Liver (tissue), 9 donors: ENCODE data around the gene PNO1. TPM values are rescaled to one million over a fixed set of nuclear protein-coding genes. Genes with fewer than 3 reads are reported as not detected.

Experiments
- DNase-seq: peaks from one replicate; pipeline ENCODE4 v3.0.0-alpha.2; 2017; ENCODE audit warnings: low spot score
- H3K27ac ChIP-seq, 2 donors: one replicate each; pipeline ENCODE4 v1.7.0; 2013; ENCODE audit warnings: inconsistent platforms in 2 of 2, low read length in 2 of 2, control low read depth in 1 of 2, low read depth in 1 of 2, mild to moderate bottlenecking in 1 of 2
- H3K27me3 ChIP-seq, 4 donors: one replicate each; pipeline versions ENCODE4 v1.6.1 to v1.7.0; 2013; ENCODE audit warnings: low read length in 3 of 4, inconsistent platforms in 1 of 4, mild to moderate bottlenecking in 1 of 4, moderate library complexity in 1 of 4; ENCODE audit not compliant: control insufficient read depth in 4 of 4, insufficient read depth in 4 of 4
- H3K36me3 ChIP-seq, 4 donors: one replicate each; pipeline versions ENCODE4 v1.6.1 to v1.7.0; 2013; ENCODE audit warnings: low read length in 3 of 4, mild to moderate bottlenecking in 3 of 4, low read depth in 1 of 4, moderate library complexity in 1 of 4; ENCODE audit not compliant: control insufficient read depth in 4 of 4, insufficient read depth in 3 of 4
- H3K4me1 ChIP-seq, 4 donors: one replicate each; pipeline versions ENCODE4 v1.6.1 to v1.7.0; 2013; ENCODE audit warnings: low read length in 3 of 4, mild to moderate bottlenecking in 3 of 4, moderate library complexity in 1 of 4; ENCODE audit not compliant: control insufficient read depth in 4 of 4, insufficient read depth in 4 of 4
- H3K4me3 ChIP-seq, 3 donors: one replicate each; pipeline versions ENCODE4 v1.6.1 to v1.7.0; 2013; ENCODE audit warnings: low read length in 3 of 3, control low read depth in 1 of 3, low read depth in 1 of 3, mild to moderate bottlenecking in 1 of 3
- H3K9ac ChIP-seq, 2 donors: one replicate each; pipeline ENCODE4 v1.7.0; 2013; ENCODE audit warnings: low read length in 2 of 2, mild to moderate bottlenecking in 2 of 2, moderate library complexity in 2 of 2, control low read depth in 1 of 2, low read depth in 1 of 2
- H3K9me3 ChIP-seq, 4 donors: one replicate each; pipeline versions ENCODE4 v1.6.1 to v1.7.0; 2013; ENCODE audit warnings: low read length in 3 of 4; ENCODE audit not compliant: control insufficient read depth in 4 of 4
- FOXA1 ChIP-seq: IDR thresholded peaks from 2 replicates; pipeline ENCODE4 v1.6.1; 2016; ENCODE audit warnings: antibody characterized with exemption
- FOXA2 ChIP-seq: IDR thresholded peaks from 2 replicates; pipeline ENCODE4 v1.6.1; 2016; ENCODE audit warnings: antibody characterized with exemption
- GABPA ChIP-seq, 2 donors: IDR thresholded peaks in 1 of 2; conservative IDR thresholded peaks in 1 of 2; 2 replicates each; pipeline ENCODE4 v1.6.1; 2016; ENCODE audit warnings: antibody characterized with exemption in 2 of 2, mild to moderate bottlenecking in 1 of 2, moderate library complexity in 1 of 2
- HNF4G ChIP-seq: IDR thresholded peaks from 2 replicates; pipeline ENCODE4 v1.6.1; 2016; ENCODE audit warnings: antibody characterized with exemption
- NR2F2 ChIP-seq: IDR thresholded peaks from 2 replicates; pipeline ENCODE4 v1.6.1; 2016; ENCODE audit warnings: antibody characterized with exemption
- RAD21 ChIP-seq, 2 donors: IDR thresholded peaks; 2 replicates each; pipeline ENCODE4 v1.6.1; 2016; ENCODE audit warnings: antibody characterized with exemption in 2 of 2, mild to moderate bottlenecking in 2 of 2
- RXRA ChIP-seq, 2 donors: IDR thresholded peaks; 2 replicates each; pipeline ENCODE4 v1.6.1; 2017 to 2018; ENCODE audit warnings: antibody characterized with exemption in 2 of 2, mild to moderate bottlenecking in 1 of 2
- SP1 ChIP-seq: IDR thresholded peaks from 2 replicates; pipeline ENCODE4 v1.6.1; 2018; ENCODE audit warnings: antibody characterized with exemption, mild to moderate bottlenecking
- YY1 ChIP-seq: IDR thresholded peaks from 2 replicates; pipeline ENCODE4 v1.6.1; 2016; ENCODE audit warnings: antibody characterized with exemption, mild to moderate bottlenecking
- WGBS: extraction: QIAGEN DNeasy Blood & Tissue Kit; methylation state at CpG from one replicate; pipeline ENCODE4 v1.1.7; 2013; 5-methylcytosine and 5-hydroxymethylcytosine counted together
- polyA plus RNA-seq, 2 donors: library from polyadenylated mRNA; stranded (reverse) in 1 of 2; unstranded in 1 of 2; fragments of 200-250 nt in 1 of 2; fragments of >200 nt in 1 of 2; fragmentation: Nextera tagmentation in 1 of 2; extraction: Ambion mirVana in 1 of 2; gene quantifications; one replicate each; pipeline versions ENCODE4 v1.2.1 to v1.2.3, GENCODE V29; 2013 to 2015
- total RNA-seq, 2 donors: library from RNA; depleted of rRNA; stranded (reverse); fragments of >200 nt; gene quantifications; one replicate each; pipeline ENCODE4 v1.2.3, GENCODE V29; 2014
- TF ChIP-seq, protein P1 (sequence below): IDR thresholded peaks from 2 replicates; pipeline ENCODE4 v1.6.1; 2016; ENCODE audit warnings: antibody characterized with exemption
- TF ChIP-seq, protein P2 (sequence below): IDR thresholded peaks from 2 replicates; pipeline ENCODE4 v1.6.1; 2016; ENCODE audit warnings: antibody characterized with exemption
- TF ChIP-seq, protein P3 (sequence below): IDR thresholded peaks from 2 replicates; pipeline ENCODE4 v1.6.1; 2016; ENCODE audit warnings: antibody characterized with exemption, mild to moderate bottlenecking
- TF ChIP-seq, protein P4 (sequence below): IDR thresholded peaks from 2 replicates; pipeline ENCODE4 v1.6.1; 2016; ENCODE audit warnings: antibody characterized with exemption
- donor health status: healthy.
- donor health status: healthy.
- donor health status: healthy.
- donor health status: healthy.
- donor health status: healthy.

PNO1 gene
- total and polyA plus RNA-seq, 4 donors: 5.5 to 9.5 (median 8.4) TPM

DNA sequence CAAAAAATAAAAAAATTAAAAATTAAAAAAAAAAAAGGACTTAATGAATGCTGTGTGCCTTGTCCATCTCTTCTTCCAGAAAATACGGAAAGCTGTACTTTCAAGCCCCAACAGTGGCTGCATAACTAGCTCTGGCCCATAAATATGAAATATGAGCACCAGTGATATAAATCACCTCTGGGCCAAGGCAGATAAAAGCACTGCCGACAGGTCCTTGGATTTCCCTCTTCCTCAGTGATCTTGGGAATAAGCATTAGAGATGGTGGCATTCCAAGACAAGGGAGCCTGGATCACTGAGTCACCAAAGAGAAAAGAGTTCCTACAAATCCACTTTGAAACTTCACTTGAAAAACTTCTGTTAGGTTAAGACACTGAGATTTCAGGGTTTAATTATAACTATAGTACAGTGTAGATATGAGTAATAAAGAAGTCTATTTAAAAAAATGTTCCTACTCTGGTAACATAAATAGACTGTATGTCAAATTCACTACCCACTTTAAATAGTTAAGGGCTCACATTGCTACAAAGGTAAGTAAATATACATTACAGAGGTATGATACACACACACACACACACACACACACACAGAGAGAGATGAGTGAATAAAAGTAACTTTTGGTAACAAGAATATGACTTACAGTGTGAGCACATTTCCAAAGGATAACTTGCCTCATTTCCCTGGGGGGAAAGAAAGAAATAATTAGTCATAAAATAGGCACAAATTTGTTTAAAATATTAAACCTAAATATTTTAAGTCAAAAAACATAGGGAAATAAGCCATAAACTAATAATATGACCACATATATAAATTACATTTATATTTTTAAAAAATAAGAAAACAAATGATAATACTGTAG lies 59.0 kb downstream of the PNO1 start:
- DNase-seq: no peak
- Histone ChIP-seq H3K9me3 (no peaks in the 10 kb centered on the region), H3K36me3 (peaks cover 0 to 4% (median 1%) of the 10 kb centered on the region in 4 donors), H3K27ac (no peak overlapping the region), H3K4me3 (no peak overlapping the region), H3K4me1 (peaks cover 0 to 13% (median 7%) of the 10 kb centered on the region in 4 donors), H3K9ac (no peak overlapping the region), H3K27me3 (no peaks in the 10 kb centered on the region)
- WGBS: 90% methylated on average over 2 of the region's 2 CpGs
- TF ChIP-seq GABPA (IDR thresholded peaks at IDR 0.05 in 1 of 2, conservative IDR thresholded peaks at IDR 0.05 in 1 of 2): no peak
- no peak for TF ChIP-seq YY1
- TF ChIP-seq NR2F2: no peak
- TF ChIP-seq, protein P1, sequence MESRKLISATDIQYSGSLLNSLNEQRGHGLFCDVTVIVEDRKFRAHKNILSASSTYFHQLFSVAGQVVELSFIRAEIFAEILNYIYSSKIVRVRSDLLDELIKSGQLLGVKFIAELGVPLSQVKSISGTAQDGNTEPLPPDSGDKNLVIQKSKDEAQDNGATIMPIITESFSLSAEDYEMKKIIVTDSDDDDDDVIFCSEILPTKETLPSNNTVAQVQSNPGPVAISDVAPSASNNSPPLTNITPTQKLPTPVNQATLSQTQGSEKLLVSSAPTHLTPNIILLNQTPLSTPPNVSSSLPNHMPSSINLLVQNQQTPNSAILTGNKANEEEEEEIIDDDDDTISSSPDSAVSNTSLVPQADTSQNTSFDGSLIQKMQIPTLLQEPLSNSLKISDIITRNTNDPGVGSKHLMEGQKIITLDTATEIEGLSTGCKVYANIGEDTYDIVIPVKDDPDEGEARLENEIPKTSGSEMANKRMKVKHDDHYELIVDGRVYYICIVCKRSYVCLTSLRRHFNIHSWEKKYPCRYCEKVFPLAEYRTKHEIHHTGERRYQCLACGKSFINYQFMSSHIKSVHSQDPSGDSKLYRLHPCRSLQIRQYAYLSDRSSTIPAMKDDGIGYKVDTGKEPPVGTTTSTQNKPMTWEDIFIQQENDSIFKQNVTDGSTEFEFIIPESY: no peak
- TF ChIP-seq, protein P2, sequence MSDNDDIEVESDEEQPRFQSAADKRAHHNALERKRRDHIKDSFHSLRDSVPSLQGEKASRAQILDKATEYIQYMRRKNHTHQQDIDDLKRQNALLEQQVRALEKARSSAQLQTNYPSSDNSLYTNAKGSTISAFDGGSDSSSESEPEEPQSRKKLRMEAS: no peak
- no peak for TF ChIP-seq FOXA2
- no peak for TF ChIP-seq SP1
- TF ChIP-seq FOXA1: no peak

DNA sequence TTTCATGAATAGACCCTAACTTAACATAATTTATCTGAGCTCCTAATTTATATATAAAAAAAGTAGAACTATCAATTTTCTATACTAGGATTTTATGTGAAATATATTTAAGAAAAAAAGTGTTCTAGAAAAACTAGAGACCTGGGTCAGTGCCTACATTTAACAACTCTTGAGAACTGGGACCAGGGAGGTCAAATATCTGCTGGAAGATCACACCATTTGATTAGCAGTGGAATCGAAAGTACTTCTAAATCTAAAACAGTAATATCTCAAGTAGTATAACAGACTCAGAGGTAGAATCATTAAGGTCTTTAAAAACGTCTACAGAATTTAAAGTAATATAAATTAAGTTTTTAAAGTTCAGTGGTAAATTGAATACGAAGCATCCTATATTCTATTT lies 60.0 kb downstream of the PNO1 start:
- no peaks in the 10 kb centered on the region for H3K9me3 ChIP-seq
- H3K4me3 ChIP-seq: no peak overlapping the region
- H3K4me1 ChIP-seq: peaks cover 0 to 13% (median 9%) of the 10 kb centered on the region in 4 donors
- 37% methylated on average over 3 of the region's 3 CpGs for WGBS
- peaks cover 0 to 3% (median 1%) of the 10 kb centered on the region in 4 donors for H3K36me3 ChIP-seq
- H3K9ac ChIP-seq: no peak overlapping the region
- H3K27me3 ChIP-seq: no peaks in the 10 kb centered on the region
- DNase-seq: no peak
- TF ChIP-seq RXRA (IDR thresholded peaks at IDR 0.05): no peak
- no peak for TF ChIP-seq GABPA (IDR thresholded peaks at IDR 0.05 in 1 of 2, conservative IDR thresholded peaks at IDR 0.05 in 1 of 2)
- TF ChIP-seq, protein P3, sequence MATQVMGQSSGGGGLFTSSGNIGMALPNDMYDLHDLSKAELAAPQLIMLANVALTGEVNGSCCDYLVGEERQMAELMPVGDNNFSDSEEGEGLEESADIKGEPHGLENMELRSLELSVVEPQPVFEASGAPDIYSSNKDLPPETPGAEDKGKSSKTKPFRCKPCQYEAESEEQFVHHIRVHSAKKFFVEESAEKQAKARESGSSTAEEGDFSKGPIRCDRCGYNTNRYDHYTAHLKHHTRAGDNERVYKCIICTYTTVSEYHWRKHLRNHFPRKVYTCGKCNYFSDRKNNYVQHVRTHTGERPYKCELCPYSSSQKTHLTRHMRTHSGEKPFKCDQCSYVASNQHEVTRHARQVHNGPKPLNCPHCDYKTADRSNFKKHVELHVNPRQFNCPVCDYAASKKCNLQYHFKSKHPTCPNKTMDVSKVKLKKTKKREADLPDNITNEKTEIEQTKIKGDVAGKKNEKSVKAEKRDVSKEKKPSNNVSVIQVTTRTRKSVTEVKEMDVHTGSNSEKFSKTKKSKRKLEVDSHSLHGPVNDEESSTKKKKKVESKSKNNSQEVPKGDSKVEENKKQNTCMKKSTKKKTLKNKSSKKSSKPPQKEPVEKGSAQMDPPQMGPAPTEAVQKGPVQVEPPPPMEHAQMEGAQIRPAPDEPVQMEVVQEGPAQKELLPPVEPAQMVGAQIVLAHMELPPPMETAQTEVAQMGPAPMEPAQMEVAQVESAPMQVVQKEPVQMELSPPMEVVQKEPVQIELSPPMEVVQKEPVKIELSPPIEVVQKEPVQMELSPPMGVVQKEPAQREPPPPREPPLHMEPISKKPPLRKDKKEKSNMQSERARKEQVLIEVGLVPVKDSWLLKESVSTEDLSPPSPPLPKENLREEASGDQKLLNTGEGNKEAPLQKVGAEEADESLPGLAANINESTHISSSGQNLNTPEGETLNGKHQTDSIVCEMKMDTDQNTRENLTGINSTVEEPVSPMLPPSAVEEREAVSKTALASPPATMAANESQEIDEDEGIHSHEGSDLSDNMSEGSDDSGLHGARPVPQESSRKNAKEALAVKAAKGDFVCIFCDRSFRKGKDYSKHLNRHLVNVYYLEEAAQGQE: no peak
- TF ChIP-seq, protein P4, sequence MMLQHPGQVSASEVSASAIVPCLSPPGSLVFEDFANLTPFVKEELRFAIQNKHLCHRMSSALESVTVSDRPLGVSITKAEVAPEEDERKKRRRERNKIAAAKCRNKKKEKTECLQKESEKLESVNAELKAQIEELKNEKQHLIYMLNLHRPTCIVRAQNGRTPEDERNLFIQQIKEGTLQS: no peak
- TF ChIP-seq, protein P1: no peak
- no peak for TF ChIP-seq NR2F2
- TF ChIP-seq HNF4G: no peak
- no peak for TF ChIP-seq RAD21 (IDR thresholded peaks at IDR 0.05)
- H3K27ac ChIP-seq: no peak overlapping the region
